HCT116 (cell line): ENCODE data around the gene NOL4L. TPM values are rescaled to one million over a fixed set of nuclear protein-coding genes. Genes with fewer than 3 reads are reported as not detected.
A peak's percentile ranks its signal among the peaks of the same experiment; 100 is the strongest.

Experiments used
- ATAC-seq: fragments of 200-7000 bp; cut with Tn5 transposase; 2 replicates; pipeline ENCODE4 v1.9.1; 2020; ENCODE audit warnings: mild to moderate bottlenecking, moderate library complexity
- BruUV-seq: library from RNA; stranded (reverse); fragments of 400-500 nt; replicated peaks from 2 replicates; lab custom pipeline; 2021; lab: Mats Ljungman, UMichigan
- CTCF ChIA-PET: fragments of 300-600 bp; sonication (Branson Sonifier 250); formaldehyde crosslinking; loops from one replicate; lab custom pipeline; 2021; ENCODE audit warnings: antibody characterized with exemption; lab: Charles Lee
- POLR2A ChIA-PET: fragments of 300-600, 350-600 bp; sonication (Branson Sonifier 250); formaldehyde crosslinking; loops from one replicate; lab custom pipeline; 2021; ENCODE audit warnings: antibody characterized with exemption; lab: Charles Lee
- RAD21 ChIA-PET, 2 experiments: fragments of 300-600 bp; sonication (Branson Sonifier 250); formaldehyde crosslinking; loops; one replicate each; lab custom pipeline; 2023; ENCODE audit warnings: low total read pairs in 2 of 2; ENCODE audit not compliant: uncharacterized antibody in 2 of 2, unreplicated experiment in 2 of 2, low non-redundant PET in 1 of 2; lab: Charles Lee
- DNase-seq: peaks from one replicate; pipeline ENCODE4 v3.0.0-alpha.2; 2010; ENCODE audit warnings: low read depth, low spot score
- H2AFZ ChIP-seq: fragments of 200-600 bp; shearing (Covaris generic), sonication (generic); 2 replicates; pipeline ENCODE4 v1.6.1; 2017; ENCODE audit warnings: low read depth, mixed run types, mixed read lengths, antibody characterized with exemption, low read length; ENCODE audit not compliant: poor library complexity, severe bottlenecking
- H3K27ac ChIP-seq: 2 replicates; pipeline ENCODE4 v1.5.1; 2012; ENCODE audit warnings: low read depth, low read length
- H3K27me3 ChIP-seq: fragments of 200-600 bp; sonication (generic); 2 replicates; pipeline ENCODE4 v1.6.1; 2016; ENCODE audit warnings: mixed run types, low read length, mixed read lengths; ENCODE audit not compliant: insufficient read depth
- H3K36me3 ChIP-seq, 2 experiments: fragments of 200-500 bp in 1 of 2; fragments of 200-600 bp in 1 of 2; sonication (Bioruptor generic) in 1 of 2; sonication (generic) in 1 of 2; 2 replicates each; pipeline versions ENCODE4 v1.5.1 to v1.6.1; 2014 to 2016; ENCODE audit warnings: low read length in 2 of 2, inconsistent platforms in 1 of 2, mixed read lengths in 1 of 2, mixed run types in 1 of 2; ENCODE audit not compliant: insufficient read depth in 2 of 2, control insufficient read depth in 1 of 2
- H3K4me1 ChIP-seq, 2 experiments: fragments of 200-600 bp in 1 of 2; sonication (generic) in 1 of 2; 2 replicates each; pipeline versions ENCODE4 v1.5.1 to v1.6.1; 2012 to 2017; ENCODE audit warnings: low read length in 2 of 2, inconsistent platforms in 1 of 2, mild to moderate bottlenecking in 1 of 2, mixed read lengths in 1 of 2, mixed run types in 1 of 2, moderate library complexity in 1 of 2; ENCODE audit not compliant: insufficient read depth in 2 of 2, control insufficient read depth in 1 of 2
- H3K4me2 ChIP-seq: fragments of 200-600 bp; sonication (generic); 2 replicates; pipeline ENCODE4 v1.6.1; 2017; ENCODE audit warnings: mixed run types, low read length, mixed read lengths
- H3K4me3 ChIP-seq, 2 experiments: fragments of 200-600 bp in 1 of 2; sonication (generic) in 1 of 2; replicated peaks in 1 of 2; 2 replicates each; pipeline ENCODE4 v1.5.1; 2011 to 2016; ENCODE audit warnings: low read length in 2 of 2, control low read depth in 1 of 2, low read depth in 1 of 2, mild to moderate bottlenecking in 1 of 2, mixed read lengths in 1 of 2, mixed run types in 1 of 2
- H3K79me2 ChIP-seq: fragments of 200-600 bp; sonication (generic); 2 replicates; pipeline ENCODE4 v1.6.1; 2017; ENCODE audit warnings: mild to moderate bottlenecking, mixed run types, low read length, moderate library complexity, mixed read lengths; ENCODE audit not compliant: insufficient read depth
- H3K9ac ChIP-seq: fragments of 200-600 bp; sonication (generic); 2 replicates; pipeline ENCODE4 v1.6.1; 2016; ENCODE audit warnings: low read length, mixed read lengths
- H3K9me2 ChIP-seq: fragments of 200-600 bp; sonication (generic), shearing (Covaris generic); 2 replicates; pipeline ENCODE4 v1.6.1; 2017; ENCODE audit warnings: mixed run types, mild to moderate bottlenecking, moderate library complexity; ENCODE audit not compliant: insufficient read depth
- H3K9me3 ChIP-seq, 2 experiments: fragments of 200-500 bp in 1 of 2; fragments of 200-600 bp in 1 of 2; sonication (Bioruptor generic) in 1 of 2; sonication (generic) in 1 of 2; 2 replicates each; pipeline ENCODE4 v1.6.1; 2014 to 2017; ENCODE audit warnings: low read length in 2 of 2, mixed read lengths in 2 of 2, inconsistent platforms in 1 of 2, low read depth in 1 of 2, mild to moderate bottlenecking in 1 of 2, mixed run types in 1 of 2, moderate library complexity in 1 of 2; ENCODE audit not compliant: control insufficient read depth in 1 of 2, insufficient read depth in 1 of 2
- H4K20me1 ChIP-seq: fragments of 200-600 bp; sonication (generic), shearing (Covaris generic); 2 replicates; pipeline ENCODE4 v1.6.1; 2017; ENCODE audit warnings: mixed run types, mild to moderate bottlenecking, moderate library complexity; ENCODE audit not compliant: insufficient read depth
- CBX3 ChIP-seq: IDR thresholded peaks from 2 replicates; pipeline ENCODE4 v1.6.1; 2012; ENCODE audit warnings: low read depth
- CEBPB ChIP-seq: IDR thresholded peaks from 2 replicates; pipeline ENCODE4 v1.6.1; 2012; ENCODE audit warnings: low read depth
- EZH2 ChIP-seq: fragments of 200-600 bp; sonication (generic); IDR thresholded peaks from 2 replicates; pipeline ENCODE4 v1.6.1; 2017; ENCODE audit warnings: antibody characterized with exemption, mixed run types
- EZH2phosphoT487 ChIP-seq: fragments of 200-600 bp; IDR thresholded peaks from 2 replicates; pipeline ENCODE4 v1.6.1; 2018; ENCODE audit warnings: antibody characterized with exemption, borderline replicate concordance
- FOSL1 ChIP-seq: IDR thresholded peaks from 2 replicates; pipeline ENCODE4 v1.6.1; 2012; ENCODE audit warnings: low read depth
- JUND ChIP-seq: IDR thresholded peaks from 2 replicates; pipeline ENCODE4 v1.6.1; 2012
- MAX ChIP-seq: IDR thresholded peaks from 2 replicates; pipeline ENCODE4 v1.6.1; 2012
- POLR2A ChIP-seq: IDR thresholded peaks from 2 replicates; pipeline ENCODE4 v1.7.0; 2011; ENCODE audit warnings: borderline replicate concordance; ENCODE audit not compliant: insufficient read depth, insufficient read length; ENCODE audit errors: extremely low read depth
- POLR2AphosphoS5 ChIP-seq: IDR thresholded peaks from 2 replicates; pipeline ENCODE4 v1.6.1; 2011; ENCODE audit warnings: mild to moderate bottlenecking, low read depth, low read length, moderate library complexity
- SP1 ChIP-seq: IDR thresholded peaks from 2 replicates; pipeline ENCODE4 v1.6.1; 2012; ENCODE audit warnings: low read depth
- TCF7L2 ChIP-seq: IDR thresholded peaks from 2 replicates; pipeline ENCODE4 v1.7.0; 2011; ENCODE audit warnings: borderline replicate concordance, inconsistent platforms; ENCODE audit not compliant: insufficient read depth, insufficient read length; ENCODE audit errors: extremely low read depth
- ZFX ChIP-seq: fragments of 450-650 bp; IDR thresholded peaks from 2 replicates; pipeline ENCODE4 v1.6.1; 2017
- ZNF274 ChIP-seq: fragments of 200-500 bp; sonication (Bioruptor generic); IDR thresholded peaks from 2 replicates; pipeline ENCODE4 v1.6.1; 2014; ENCODE audit warnings: mild to moderate bottlenecking, low read depth, low read length, inconsistent platforms
- intact Hi-C: fragments of 100-400 bp; cut with micrococcal nuclease; formaldehyde crosslinking; loops from 2 replicates; pipeline ENCODE4 v1.10.0; 2022
- total RNA-seq: library from RNA; stranded (reverse); gene quantifications from one replicate; pipeline ENCODE4 v1.2.1, GENCODE V29; 2021; ENCODE audit not compliant: unreplicated experiment
- TF ChIP-seq, protein P1 (sequence below), 3 experiments: fragments of 200-600 bp in 1 of 3; sonication (generic) in 1 of 3; IDR thresholded peaks in 2 of 3; conservative IDR thresholded peaks in 1 of 3; 2 replicates each; pipeline ENCODE4 v1.5.1; 2012 to 2017; ENCODE audit warnings: low read depth in 2 of 3, low read length in 2 of 3, antibody characterized with exemption in 1 of 3, borderline replicate concordance in 1 of 3, control low read depth in 1 of 3, mild to moderate bottlenecking in 1 of 3, mixed read lengths in 1 of 3, mixed run types in 1 of 3, moderate library complexity in 1 of 3; ENCODE audit not compliant: insufficient read depth in 1 of 3

Gene NOL4L
- total RNA-seq, 1 experiment from 2014 or later, result 5.9 TPM

GRCh38 chr20:32535316-32535952, 49.7 kb downstream of the NOL4L start:
- CTCF ChIA-PET, result interaction anchor here (2.6 kb wide), 1 partner anchor 117 kb away, joined by 7 read pairs; no protein-coding TSS in a partner anchor
- no peak for TF ChIP-seq ZNF274
- no peak for TF ChIP-seq FOSL1
- no peak for TF ChIP-seq JUND
- TF ChIP-seq SP1, result no peak
- no peak for TF ChIP-seq ZFX
- TF ChIP-seq, protein P1, sequence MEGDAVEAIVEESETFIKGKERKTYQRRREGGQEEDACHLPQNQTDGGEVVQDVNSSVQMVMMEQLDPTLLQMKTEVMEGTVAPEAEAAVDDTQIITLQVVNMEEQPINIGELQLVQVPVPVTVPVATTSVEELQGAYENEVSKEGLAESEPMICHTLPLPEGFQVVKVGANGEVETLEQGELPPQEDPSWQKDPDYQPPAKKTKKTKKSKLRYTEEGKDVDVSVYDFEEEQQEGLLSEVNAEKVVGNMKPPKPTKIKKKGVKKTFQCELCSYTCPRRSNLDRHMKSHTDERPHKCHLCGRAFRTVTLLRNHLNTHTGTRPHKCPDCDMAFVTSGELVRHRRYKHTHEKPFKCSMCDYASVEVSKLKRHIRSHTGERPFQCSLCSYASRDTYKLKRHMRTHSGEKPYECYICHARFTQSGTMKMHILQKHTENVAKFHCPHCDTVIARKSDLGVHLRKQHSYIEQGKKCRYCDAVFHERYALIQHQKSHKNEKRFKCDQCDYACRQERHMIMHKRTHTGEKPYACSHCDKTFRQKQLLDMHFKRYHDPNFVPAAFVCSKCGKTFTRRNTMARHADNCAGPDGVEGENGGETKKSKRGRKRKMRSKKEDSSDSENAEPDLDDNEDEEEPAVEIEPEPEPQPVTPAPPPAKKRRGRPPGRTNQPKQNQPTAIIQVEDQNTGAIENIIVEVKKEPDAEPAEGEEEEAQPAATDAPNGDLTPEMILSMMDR (IDR thresholded peaks at IDR 0.05 in 2 of 3, conservative IDR thresholded peaks at IDR 0.05 in 1 of 3; ENCODE audit: borderline replicate concordance in 1 of 3, insufficient read depth in 1 of 3, low read depth in 2 of 3, low read length in 2 of 3), result no peak
- TF ChIP-seq EZH2phosphoT487, result no peak
- TF ChIP-seq EZH2, result no peak
- TF ChIP-seq CBX3, result no peak
- TF ChIP-seq MAX, result no peak
- no peak for TF ChIP-seq CEBPB
- no peak for TF ChIP-seq POLR2AphosphoS5
- no peak for TF ChIP-seq TCF7L2
- no peak for TF ChIP-seq POLR2A
- TF ChIP-seq, all 23 proteins: peak for 0
- no TSS peak for BruUV-seq
- peak overlapping the region; percentile 85 for H3K4me2 ChIP-seq
- H3K9me3 ChIP-seq, result no peaks in the 10 kb centered on the region
- intact Hi-C loops, result no loop called here
- no peaks in the 10 kb centered on the region for H3K36me3 ChIP-seq
- POLR2A ChIA-PET, result no interaction called here
- ATAC-seq (0 out of 2 replicates have a peak, but pooled peaks have one; percentile 1), DNase-seq (no peak)
- no peak overlapping the region for H3K9ac ChIP-seq
- no peak overlapping the region for H2AFZ ChIP-seq
- H3K4me3 ChIP-seq, result no peak overlapping the region
- peaks cover 15 to 52% of the 10 kb centered on the region in 2 experiments; a peak in 3 of 4 replicates for H3K4me1 ChIP-seq
- RAD21 ChIA-PET, result interaction anchor here in 1 of 2 experiments (0.7 kb wide), 1 partner anchor 227 kb away, joined by 4 read pairs; the partner anchor contains the start of gene DNMT3B
- H3K9me2 ChIP-seq, result no peaks in the 10 kb centered on the region
- H3K27me3 ChIP-seq, result no peaks in the 10 kb centered on the region
- H3K27ac ChIP-seq, result no peak overlapping the region
- no peaks in the 10 kb centered on the region for H3K79me2 ChIP-seq
- H4K20me1 ChIP-seq, result no peaks in the 10 kb centered on the region
